Measurements from ENCODE around the gene ZNF581. TPM values are rescaled to one million over a fixed set of nuclear protein-coding genes. Genes with fewer than 3 reads are reported as not detected.

ZNF581 gene
- total and polyA plus RNA-seq, 11 donors, result 4.7 to 12.7 (median 7.2) TPM

DNA sequence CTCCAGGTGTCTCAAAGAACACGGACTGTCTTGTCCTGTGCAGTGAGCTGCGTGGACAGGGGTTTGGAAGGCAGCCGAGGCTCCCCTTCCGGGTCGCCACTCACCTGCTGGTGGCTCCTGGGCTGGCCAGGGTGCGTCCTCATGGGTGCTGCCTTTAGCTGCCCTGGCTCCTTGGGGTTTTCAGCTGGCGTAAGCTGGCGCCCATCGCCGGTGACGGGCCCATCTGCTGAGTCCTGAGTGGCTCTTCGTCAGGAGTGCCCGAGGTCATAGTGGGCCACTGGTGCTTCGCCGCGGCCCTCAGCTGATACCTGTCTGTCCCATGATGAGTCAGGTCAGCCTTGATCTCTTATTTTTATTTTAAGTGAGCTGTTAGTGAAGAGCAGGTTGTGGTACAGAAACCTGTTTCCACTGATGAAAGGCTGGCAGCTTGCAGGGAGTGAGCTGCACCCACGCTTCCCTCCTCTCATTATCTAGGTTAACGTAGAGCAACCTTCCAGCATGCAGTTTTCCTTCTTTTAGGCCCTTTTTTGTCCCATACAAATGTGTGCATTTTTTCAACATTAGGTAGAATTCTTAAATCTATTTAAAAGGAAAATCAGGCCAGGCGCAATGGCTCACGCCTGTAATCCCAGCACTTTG, 50.0 kb downstream of the ZNF581 start:
- no peaks in the 10 kb centered on the region for H3K9me3 ChIP-seq
- ATAC-seq (no peak), DNase-seq (peak in 2 of 5 donors; percentile 3 to 14)
- no peak overlapping the region for H3K27ac ChIP-seq
- H3K4me3 ChIP-seq, result no peak overlapping the region
- H3K27me3 ChIP-seq, result no peaks in the 10 kb centered on the region
- whole genome bisulfite sequencing, 4 donors, result 96 to 97% (median 96%) methylated on average over 17 to 20 of the region's 20 CpGs
- peaks cover 0 to 96% (median 89%) of the 10 kb centered on the region in 9 donors for H3K36me3 ChIP-seq
- no peak for TF ChIP-seq POLR2A (IDR thresholded peaks at IDR 0.05)
- TF ChIP-seq, protein P1, sequence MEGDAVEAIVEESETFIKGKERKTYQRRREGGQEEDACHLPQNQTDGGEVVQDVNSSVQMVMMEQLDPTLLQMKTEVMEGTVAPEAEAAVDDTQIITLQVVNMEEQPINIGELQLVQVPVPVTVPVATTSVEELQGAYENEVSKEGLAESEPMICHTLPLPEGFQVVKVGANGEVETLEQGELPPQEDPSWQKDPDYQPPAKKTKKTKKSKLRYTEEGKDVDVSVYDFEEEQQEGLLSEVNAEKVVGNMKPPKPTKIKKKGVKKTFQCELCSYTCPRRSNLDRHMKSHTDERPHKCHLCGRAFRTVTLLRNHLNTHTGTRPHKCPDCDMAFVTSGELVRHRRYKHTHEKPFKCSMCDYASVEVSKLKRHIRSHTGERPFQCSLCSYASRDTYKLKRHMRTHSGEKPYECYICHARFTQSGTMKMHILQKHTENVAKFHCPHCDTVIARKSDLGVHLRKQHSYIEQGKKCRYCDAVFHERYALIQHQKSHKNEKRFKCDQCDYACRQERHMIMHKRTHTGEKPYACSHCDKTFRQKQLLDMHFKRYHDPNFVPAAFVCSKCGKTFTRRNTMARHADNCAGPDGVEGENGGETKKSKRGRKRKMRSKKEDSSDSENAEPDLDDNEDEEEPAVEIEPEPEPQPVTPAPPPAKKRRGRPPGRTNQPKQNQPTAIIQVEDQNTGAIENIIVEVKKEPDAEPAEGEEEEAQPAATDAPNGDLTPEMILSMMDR (IDR thresholded peaks at IDR 0.05), result no peak
- intact Hi-C loops (cut with DNase I), result no loop called here
- peaks cover 0 to 2% (median 0%) of the 10 kb centered on the region in 12 donors for H3K4me1 ChIP-seq

DNA sequence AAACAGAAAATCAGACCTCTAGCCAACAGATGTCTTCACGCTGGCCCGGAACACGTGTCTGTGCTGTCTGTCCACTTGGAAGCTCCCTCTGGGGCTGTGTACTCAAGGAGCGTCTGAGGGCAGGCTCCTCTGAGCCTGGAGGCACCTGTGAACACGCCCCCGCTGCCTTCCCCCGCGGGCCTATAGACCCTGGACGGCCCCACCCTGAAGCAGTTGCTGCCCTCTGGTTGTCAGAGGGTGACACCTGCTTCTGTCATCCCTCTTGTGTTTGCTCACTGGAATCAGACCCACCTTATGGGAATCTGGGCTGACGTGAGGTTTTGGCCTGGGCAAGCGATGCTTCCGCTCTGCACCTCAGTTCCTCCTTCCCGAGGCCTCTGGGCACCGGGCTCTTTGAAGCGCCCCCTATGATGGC, 50.8 kb downstream of the ZNF581 start:
- no peaks in the 10 kb centered on the region for H3K9me3 ChIP-seq
- H3K27ac ChIP-seq, result no peak overlapping the region
- H3K27me3 ChIP-seq, result no peaks in the 10 kb centered on the region
- ATAC-seq (no peak), DNase-seq (peak in 2 of 5 donors; percentile 13 to 23)
- no peaks in the 10 kb centered on the region for H3K4me1 ChIP-seq
- peaks cover 0 to 96% (median 84%) of the 10 kb centered on the region in 9 donors for H3K36me3 ChIP-seq
- TF ChIP-seq, protein P1 (IDR thresholded peaks at IDR 0.05), result no peak
- no peak for TF ChIP-seq POLR2A (IDR thresholded peaks at IDR 0.05)
- intact Hi-C loops (cut with DNase I), result no loop called here
- H3K4me3 ChIP-seq, result no peak overlapping the region
- 87 to 89% (median 88%) methylated on average over 15 of the region's 15 CpGs for WGBS, 4 donors

DNA sequence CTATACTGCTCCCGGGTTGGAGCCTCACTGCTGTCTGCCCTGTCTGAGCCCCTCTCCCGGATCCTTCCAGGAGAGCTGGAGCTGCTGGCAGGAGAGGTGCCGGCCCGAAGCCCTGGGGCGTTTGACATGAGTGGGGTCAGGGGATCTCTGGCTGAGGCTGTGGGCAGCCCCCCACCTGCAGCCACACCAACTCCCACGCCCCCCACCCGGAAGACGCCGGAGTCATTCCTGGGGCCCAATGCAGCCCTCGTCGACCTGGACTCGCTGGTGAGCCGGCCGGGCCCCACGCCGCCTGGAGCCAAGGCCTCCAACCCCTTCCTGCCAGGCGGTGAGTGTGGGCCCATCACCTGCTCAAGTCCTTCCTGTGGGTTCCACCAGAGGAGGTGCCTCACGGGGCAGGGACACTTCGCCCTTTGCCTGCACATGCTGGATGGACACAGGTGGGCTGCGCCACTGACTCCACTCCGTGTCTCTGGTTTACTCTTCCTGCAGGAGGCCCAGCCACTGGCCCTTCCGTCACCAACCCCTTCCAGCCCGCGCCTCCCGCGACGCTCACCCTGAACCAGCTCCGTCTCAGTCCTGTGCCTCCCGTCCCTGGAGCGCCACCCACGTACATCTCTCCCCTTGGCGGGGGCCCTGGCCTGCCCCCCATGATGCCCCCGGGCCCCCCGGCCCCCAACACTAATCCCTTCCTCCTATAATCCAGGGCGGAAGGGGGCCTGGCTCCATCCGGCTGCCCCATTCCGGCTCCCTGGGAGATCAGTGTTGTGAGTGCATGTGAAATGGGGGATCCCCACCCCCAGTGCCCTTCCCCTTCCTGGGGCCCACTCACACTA, 51.4 kb downstream of the ZNF581 start:
- H3K27ac ChIP-seq, result no peak overlapping the region
- intact Hi-C loops (cut with DNase I), result no loop called here
- H3K27me3 ChIP-seq, result no peaks in the 10 kb centered on the region
- H3K36me3 ChIP-seq, result peaks cover 0 to 96% (median 82%) of the 10 kb centered on the region in 9 donors
- no peak for ATAC-seq
- H3K9me3 ChIP-seq, result no peaks in the 10 kb centered on the region
- H3K4me1 ChIP-seq, result no peaks in the 10 kb centered on the region
- 93 to 97% (median 94%) methylated on average over 21 to 37 of the region's 37 CpGs for WGBS, 4 donors
- peak in 2 of 5 donors; percentile 17 to 18 for DNase-seq
- TF ChIP-seq, protein P1 (IDR thresholded peaks at IDR 0.05), result no peak
- no peak for TF ChIP-seq POLR2A (IDR thresholded peaks at IDR 0.05)
- no peak overlapping the region for H3K4me3 ChIP-seq

Other genes with a start within 250 kb of the ZNF581 start
- 10 to 100 TPM; 16.5 to 51.8 (median 29.1) TPM for gene UBE2S, start 235.9 kb upstream of the ZNF581 start, total RNA-seq
- 10 to 100 TPM; 10.9 to 27.3 TPM for gene UBE2S, start 235.9 kb upstream of the ZNF581 start, polyA plus RNA-seq
- gene SHISA7, start 200.3 kb upstream of the ZNF581 start, total RNA-seq, result not detected
- not detected for gene SHISA7, start 200.3 kb upstream of the ZNF581 start, polyA plus RNA-seq
- gene ISOC2, start 182.0 kb upstream of the ZNF581 start, total RNA-seq, result 100 to 1,000 TPM in 1 of 9 donors, 10 to 100 TPM in 8; 36.9 to 102 (median 48.8) TPM
- gene ISOC2, start 182.0 kb upstream of the ZNF581 start, polyA plus RNA-seq, result 10 to 100 TPM; 86.8 to 94.9 TPM
- not detected for gene C19orf85, start 178.9 kb upstream of the ZNF581 start, total RNA-seq
- gene C19orf85, start 178.9 kb upstream of the ZNF581 start, polyA plus RNA-seq, result not detected
- 10 to 100 TPM in 1 of 9 donors, 1 to 10 TPM in 8; 2.3 to 10.3 (median 4.6) TPM for gene ZNF628, start 167.0 kb upstream of the ZNF581 start, total RNA-seq
- gene ZNF628, start 167.0 kb upstream of the ZNF581 start, polyA plus RNA-seq, result 1 to 10 TPM; 5.4 to 7.9 TPM
- 10 to 100 TPM in 1 of 9 donors, 1 to 10 TPM in 8; 2.9 to 10.4 (median 6.7) TPM for gene NAT14, start 158.5 kb upstream of the ZNF581 start, total RNA-seq
- 1 to 10 TPM; 7.3 to 9.2 TPM for gene NAT14, start 158.5 kb upstream of the ZNF581 start, polyA plus RNA-seq
- gene SSC5D, start 155.2 kb upstream of the ZNF581 start, total RNA-seq, result 1 to 10 TPM in 8 of 9 donors, under 1 TPM in 1; 1.00 to 6.2 (median 3.3) TPM
- gene SSC5D, start 155.2 kb upstream of the ZNF581 start, polyA plus RNA-seq, result 1 to 10 TPM in 1 of 2 donors, under 1 TPM in 1; 0.91 to 1.4 TPM
- 1 to 10 TPM in 7 of 9 donors, under 1 TPM in 2; 0.68 to 2.6 (median 2.1) TPM for gene SBK2, start 106.5 kb upstream of the ZNF581 start, total RNA-seq
- gene SBK2, start 106.5 kb upstream of the ZNF581 start, polyA plus RNA-seq, result 10 to 100 TPM in 1 of 2 donors, under 1 TPM in 1; 0.80 to 12.6 TPM
- 10 to 100 TPM in 3 of 9 donors, 1 to 10 TPM in 6; 2.4 to 14.3 (median 7.5) TPM for gene SBK3, start 98.1 kb upstream of the ZNF581 start, total RNA-seq
- gene SBK3, start 98.1 kb upstream of the ZNF581 start, polyA plus RNA-seq, result 10 to 100 TPM in 1 of 2 donors, 1 to 10 TPM in 1; 5.9 to 12.4 TPM
- 10 to 100 TPM in 4 of 9 donors, 1 to 10 TPM in 5; 5.4 to 13.9 (median 9.8) TPM for gene ZNF579, start 62.8 kb upstream of the ZNF581 start, total RNA-seq
- gene ZNF579, start 62.8 kb upstream of the ZNF581 start, polyA plus RNA-seq, result 10 to 100 TPM in 1 of 2 donors, 1 to 10 TPM in 1; 7.9 to 10.9 TPM
- 10 to 100 TPM; 11.2 to 15.4 (median 12.9) TPM for gene FIZ1, start 44.1 kb upstream of the ZNF581 start, total RNA-seq
- 10 to 100 TPM in 1 of 2 donors, 1 to 10 TPM in 1; 10.0 to 16.7 TPM for gene FIZ1, start 44.1 kb upstream of the ZNF581 start, polyA plus RNA-seq
- gene ZNF524, start 43.4 kb upstream of the ZNF581 start, total RNA-seq, result 10 to 100 TPM; 11.0 to 34.7 (median 16.5) TPM
- 10 to 100 TPM; 30.6 to 33.9 TPM for gene ZNF524, start 43.4 kb upstream of the ZNF581 start, polyA plus RNA-seq
- gene ZNF865, start 38.0 kb upstream of the ZNF581 start, total RNA-seq, result 10 to 100 TPM; 11.4 to 19.1 (median 14.2) TPM
- gene ZNF865, start 38.0 kb upstream of the ZNF581 start, polyA plus RNA-seq, result 10 to 100 TPM; 12.0 to 24.3 TPM
- gene ZNF784, start 19.1 kb upstream of the ZNF581 start, total RNA-seq, result 10 to 100 TPM in 4 of 9 donors, 1 to 10 TPM in 5; 6.7 to 15.8 (median 9.2) TPM
- gene ZNF784, start 19.1 kb upstream of the ZNF581 start, polyA plus RNA-seq, result 10 to 100 TPM in 1 of 2 donors, 1 to 10 TPM in 1; 8.5 to 10.4 TPM
- gene ZNF580, start 2.6 kb upstream of the ZNF581 start, total RNA-seq, result 10 to 100 TPM; 17.0 to 41.5 (median 21.2) TPM
- 10 to 100 TPM in 1 of 2 donors, 1 to 10 TPM in 1; 8.2 to 18.4 TPM for gene ZNF580, start 2.6 kb upstream of the ZNF581 start, polyA plus RNA-seq
- gene CCDC106, start 4.6 kb downstream of the ZNF581 start, total RNA-seq, result 10 to 100 TPM; 11.7 to 25.8 (median 16.5) TPM
- 10 to 100 TPM; 11.9 to 27.7 TPM for gene CCDC106, start 4.6 kb downstream of the ZNF581 start, polyA plus RNA-seq
- gene U2AF2, start 11.4 kb downstream of the ZNF581 start, total RNA-seq, result 10 to 100 TPM; 39.9 to 88.1 (median 69.9) TPM
- 100 to 1,000 TPM in 1 of 2 donors, 10 to 100 TPM in 1; 72.7 to 104 TPM for gene U2AF2, start 11.4 kb downstream of the ZNF581 start, polyA plus RNA-seq
- gene EPN1, start 31.6 kb downstream of the ZNF581 start, total RNA-seq, result 100 to 1,000 TPM; 125 to 377 (median 189) TPM
- gene EPN1, start 31.6 kb downstream of the ZNF581 start, polyA plus RNA-seq, result 100 to 1,000 TPM; 177 to 188 TPM
- not detected for gene NLRP9, start 94.8 kb downstream of the ZNF581 start, total RNA-seq
- not detected for gene NLRP9, start 94.8 kb downstream of the ZNF581 start, polyA plus RNA-seq
- gene RFPL4A, start 115.4 kb downstream of the ZNF581 start, total RNA-seq, result not detected
- not detected for gene RFPL4A, start 115.4 kb downstream of the ZNF581 start, polyA plus RNA-seq
- gene RFPL4AL1, start 125.5 kb downstream of the ZNF581 start, total RNA-seq, result not detected
- gene RFPL4AL1, start 125.5 kb downstream of the ZNF581 start, polyA plus RNA-seq, result not detected
- not detected for gene NLRP11, start 188.3 kb downstream of the ZNF581 start, total RNA-seq
- not detected for gene NLRP11, start 188.3 kb downstream of the ZNF581 start, polyA plus RNA-seq
- gene NLRP4, start 192.9 kb downstream of the ZNF581 start, total RNA-seq, result not detected
- gene NLRP4, start 192.9 kb downstream of the ZNF581 start, polyA plus RNA-seq, result not detected

Data from heart left ventricle (tissue), 16 donors.